Right lobe of liver (tissue), 4 donors: ENCODE measurements around the gene PELI2.

Source experiments
- POLR2A ChIP-seq: fragments of 450-650 bp; IDR thresholded peaks from one replicate; pipeline ENCODE4 v1.6.1; 2017; ENCODE audit warnings: antibody characterized with exemption, mild to moderate bottlenecking
- TF ChIP-seq, protein P1 (sequence below), 4 donors: fragments of 200-600 bp in 3 of 4; fragments of 450-650 bp in 1 of 4; IDR thresholded peaks; one replicate each; pipeline versions ENCODE4 v1.5.1 to v1.8.0; 2016 to 2022; ENCODE audit warnings: antibody characterized with exemption in 4 of 4, mild to moderate bottlenecking in 2 of 4
- donor health status: DM: no; HTN: no; CAD: no.
- donor health status: DM: no; HTN: no; CAD: no.
- donor health status: DM: no; HTN: yes; CAD: no.

DNA sequence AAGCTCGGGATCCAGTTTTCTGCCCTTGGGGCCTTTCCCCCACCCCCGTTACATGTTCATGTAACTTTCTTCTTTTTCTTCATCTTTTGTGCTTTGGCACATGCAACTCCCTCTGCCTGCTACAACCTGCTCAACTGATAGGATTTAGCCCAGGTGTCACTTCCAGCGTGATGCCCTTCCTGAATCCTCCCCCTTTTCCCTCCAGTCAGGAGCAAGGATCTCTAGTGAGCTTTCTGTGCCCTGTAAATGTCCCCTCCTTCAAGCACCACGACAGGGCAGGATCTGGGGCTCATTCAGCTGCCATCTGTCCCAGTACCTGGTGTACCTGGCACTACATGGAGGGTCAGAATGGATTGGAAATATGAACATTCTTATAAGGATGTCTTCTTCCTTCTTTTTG, 15.3 kb downstream of the PELI2 start:
- no peak for TF ChIP-seq POLR2A
- TF ChIP-seq, protein P1, sequence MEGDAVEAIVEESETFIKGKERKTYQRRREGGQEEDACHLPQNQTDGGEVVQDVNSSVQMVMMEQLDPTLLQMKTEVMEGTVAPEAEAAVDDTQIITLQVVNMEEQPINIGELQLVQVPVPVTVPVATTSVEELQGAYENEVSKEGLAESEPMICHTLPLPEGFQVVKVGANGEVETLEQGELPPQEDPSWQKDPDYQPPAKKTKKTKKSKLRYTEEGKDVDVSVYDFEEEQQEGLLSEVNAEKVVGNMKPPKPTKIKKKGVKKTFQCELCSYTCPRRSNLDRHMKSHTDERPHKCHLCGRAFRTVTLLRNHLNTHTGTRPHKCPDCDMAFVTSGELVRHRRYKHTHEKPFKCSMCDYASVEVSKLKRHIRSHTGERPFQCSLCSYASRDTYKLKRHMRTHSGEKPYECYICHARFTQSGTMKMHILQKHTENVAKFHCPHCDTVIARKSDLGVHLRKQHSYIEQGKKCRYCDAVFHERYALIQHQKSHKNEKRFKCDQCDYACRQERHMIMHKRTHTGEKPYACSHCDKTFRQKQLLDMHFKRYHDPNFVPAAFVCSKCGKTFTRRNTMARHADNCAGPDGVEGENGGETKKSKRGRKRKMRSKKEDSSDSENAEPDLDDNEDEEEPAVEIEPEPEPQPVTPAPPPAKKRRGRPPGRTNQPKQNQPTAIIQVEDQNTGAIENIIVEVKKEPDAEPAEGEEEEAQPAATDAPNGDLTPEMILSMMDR (IDR thresholded peaks at IDR 0.05), result no peak
